Middle frontal gyrus (tissue), 1 donor: ENCODE data around the gene PIP5K1C.

ENCODE experiments used
- DNase-seq: peaks from one replicate; pipeline ENCODE4 v3.0.0-alpha.2; 2015; ENCODE audit warnings: low spot score; ENCODE audit errors: extremely low spot score

The PIP5K1C gene

GRCh38 chr19:3722443-3723109 is 22.3 kb upstream of the PIP5K1C start:
- DNase-seq: no peak

GRCh38 chr19:3721887-3722442 is 21.7 kb upstream of the PIP5K1C start:
- no peak for DNase-seq

- no peak for DNase-seq
Measured at GRCh38 chr19:3721131-3721886, 21.0 kb upstream of the PIP5K1C start.

- no peak for DNase-seq
Measured at GRCh38 chr19:3720349-3720917, 20.2 kb upstream of the PIP5K1C start.

- no peak for DNase-seq
Measured at GRCh38 chr19:3719868-3720267, 19.6 kb upstream of the PIP5K1C start.

- no peak for DNase-seq
Measured at GRCh38 chr19:3716147-3716668, 15.9 kb upstream of the PIP5K1C start.

- DNase-seq: no peak
Measured at GRCh38 chr19:3712663-3713611, 12.7 kb upstream of the PIP5K1C start.

GRCh38 chr19:3710265-3710812 is 10.1 kb upstream of the PIP5K1C start:
- DNase-seq: no peak

GRCh38 chr19:3708207-3708931 is 8.1 kb upstream of the PIP5K1C start, which contains the start of gene TJP3:
TJP3 (plus strand) TSS chr19:3708384; CDS start chr19:3728433, 20,049 bp downstream.
- DNase-seq: no peak

- no peak for DNase-seq
Measured at GRCh38 chr19:3707868-3708206, 7.6 kb upstream of the PIP5K1C start.

- DNase-seq: no peak
Measured at GRCh38 chr19:3701200-3701599, 932 bp upstream of the PIP5K1C start.

GRCh38 chr19:3699741-3700241 is 477 bp downstream of the PIP5K1C start:
- DNase-seq: no peak

GRCh38 chr19:3698974-3699740 is 1.1 kb downstream of the PIP5K1C start:
- peak; percentile 21 for DNase-seq

GRCh38 chr19:3698386-3698950 is 1.8 kb downstream of the PIP5K1C start:
- DNase-seq: no peak

- DNase-seq: no peak
Measured at GRCh38 chr19:3697671-3698385, 2.4 kb downstream of the PIP5K1C start.

- DNase-seq: no peak
Measured at GRCh38 chr19:3697094-3697493, 3.2 kb downstream of the PIP5K1C start.

- no peak for DNase-seq
Measured at GRCh38 chr19:3696660-3696995, 3.6 kb downstream of the PIP5K1C start.

GRCh38 chr19:3695986-3696659 is 4.1 kb downstream of the PIP5K1C start:
- DNase-seq: no peak
